ENCODE measurements around the gene TSPAN14. TPM values are rescaled to one million over a fixed set of nuclear protein-coding genes. Genes with fewer than 3 reads are reported as not detected.

Gene TSPAN14
- total RNA-seq, 1 donor from 2014 or later: 21.1 TPM

DNA sequence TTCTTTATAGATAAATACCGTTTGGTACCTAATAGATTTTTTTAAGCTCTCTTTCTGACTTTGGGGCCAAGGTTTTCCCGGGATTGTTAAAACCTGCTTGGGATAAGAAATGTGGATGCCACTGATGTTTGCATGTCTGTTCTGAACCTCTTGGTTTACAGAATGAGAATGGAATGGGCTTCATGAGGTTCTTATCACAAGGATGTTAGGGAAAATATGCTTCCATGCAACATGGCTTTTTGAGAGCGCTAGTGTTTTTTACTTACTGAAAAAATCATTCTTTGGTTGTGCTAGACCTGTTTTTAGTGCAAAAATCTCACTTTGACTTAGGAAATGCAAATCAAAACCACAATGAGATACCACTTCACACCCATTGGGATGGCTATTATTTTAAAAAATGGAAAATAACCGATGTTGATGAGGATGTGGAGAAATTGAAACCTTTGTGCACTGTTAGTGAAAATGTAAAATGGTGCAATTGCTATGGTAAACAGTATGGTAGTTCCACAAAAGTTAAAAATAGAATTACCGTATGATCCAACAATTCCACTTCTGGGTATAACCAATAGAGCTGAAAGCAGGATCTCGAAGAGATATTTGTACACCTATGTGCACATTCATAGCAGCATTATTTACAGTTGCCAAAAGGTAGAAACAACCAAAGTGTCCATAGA lies 38.9 kb downstream of the TSPAN14 start:
- H3K4me3 ChIP-seq (ENCODE audit: low read depth, low read length): no peak overlapping the region
- no peak for DNase-seq (ENCODE audit: low read depth)
- peaks cover 11% of the 10 kb centered on the region for H3K36me3 ChIP-seq (ENCODE audit: control insufficient read depth, insufficient read depth, low read length)
- no peaks in the 10 kb centered on the region for H3K27me3 ChIP-seq (ENCODE audit: control insufficient read depth, insufficient read depth, low read length)
- TF ChIP-seq, protein P1, sequence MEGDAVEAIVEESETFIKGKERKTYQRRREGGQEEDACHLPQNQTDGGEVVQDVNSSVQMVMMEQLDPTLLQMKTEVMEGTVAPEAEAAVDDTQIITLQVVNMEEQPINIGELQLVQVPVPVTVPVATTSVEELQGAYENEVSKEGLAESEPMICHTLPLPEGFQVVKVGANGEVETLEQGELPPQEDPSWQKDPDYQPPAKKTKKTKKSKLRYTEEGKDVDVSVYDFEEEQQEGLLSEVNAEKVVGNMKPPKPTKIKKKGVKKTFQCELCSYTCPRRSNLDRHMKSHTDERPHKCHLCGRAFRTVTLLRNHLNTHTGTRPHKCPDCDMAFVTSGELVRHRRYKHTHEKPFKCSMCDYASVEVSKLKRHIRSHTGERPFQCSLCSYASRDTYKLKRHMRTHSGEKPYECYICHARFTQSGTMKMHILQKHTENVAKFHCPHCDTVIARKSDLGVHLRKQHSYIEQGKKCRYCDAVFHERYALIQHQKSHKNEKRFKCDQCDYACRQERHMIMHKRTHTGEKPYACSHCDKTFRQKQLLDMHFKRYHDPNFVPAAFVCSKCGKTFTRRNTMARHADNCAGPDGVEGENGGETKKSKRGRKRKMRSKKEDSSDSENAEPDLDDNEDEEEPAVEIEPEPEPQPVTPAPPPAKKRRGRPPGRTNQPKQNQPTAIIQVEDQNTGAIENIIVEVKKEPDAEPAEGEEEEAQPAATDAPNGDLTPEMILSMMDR (IDR thresholded peaks at IDR 0.05; ENCODE audit: insufficient read depth, low read length, severe bottlenecking): no peak
- FAIRE-seq: no peak

DNA sequence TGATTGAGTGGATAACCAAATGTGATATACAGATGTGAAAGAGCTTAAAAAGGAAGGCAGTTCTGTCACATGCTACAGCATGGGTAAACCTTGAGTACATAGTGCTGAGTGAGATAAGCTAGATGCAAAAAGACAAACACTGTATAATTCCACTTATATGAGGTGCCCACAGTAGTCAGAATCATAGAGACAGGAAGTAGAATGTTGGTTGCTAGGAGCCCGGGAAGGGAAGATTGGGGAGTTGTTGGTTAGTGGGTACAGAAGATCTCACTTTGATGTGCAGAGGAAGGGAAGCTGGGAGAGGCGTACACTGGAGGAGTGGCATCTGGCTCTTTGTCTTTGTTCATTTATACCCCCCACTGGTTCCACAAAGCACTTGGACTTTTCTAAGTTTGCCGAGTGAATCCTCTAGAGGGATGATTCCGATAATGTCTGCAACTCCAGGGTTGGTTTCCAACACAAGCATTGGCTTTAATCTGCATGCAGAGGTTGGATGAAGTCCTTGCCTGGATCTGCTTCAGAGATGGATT lies 39.5 kb downstream of the TSPAN14 start:
- FAIRE-seq (no peak), DNase-seq (ENCODE audit: low read depth) (no peak)
- TF ChIP-seq, protein P1 (IDR thresholded peaks at IDR 0.05; ENCODE audit: insufficient read depth, low read length, severe bottlenecking): no peak
- H3K36me3 ChIP-seq (ENCODE audit: control insufficient read depth, insufficient read depth, low read length): peaks cover 11% of the 10 kb centered on the region
- no peak overlapping the region for H3K4me3 ChIP-seq (ENCODE audit: low read depth, low read length)
- no peaks in the 10 kb centered on the region for H3K27me3 ChIP-seq (ENCODE audit: control insufficient read depth, insufficient read depth, low read length)

DNA sequence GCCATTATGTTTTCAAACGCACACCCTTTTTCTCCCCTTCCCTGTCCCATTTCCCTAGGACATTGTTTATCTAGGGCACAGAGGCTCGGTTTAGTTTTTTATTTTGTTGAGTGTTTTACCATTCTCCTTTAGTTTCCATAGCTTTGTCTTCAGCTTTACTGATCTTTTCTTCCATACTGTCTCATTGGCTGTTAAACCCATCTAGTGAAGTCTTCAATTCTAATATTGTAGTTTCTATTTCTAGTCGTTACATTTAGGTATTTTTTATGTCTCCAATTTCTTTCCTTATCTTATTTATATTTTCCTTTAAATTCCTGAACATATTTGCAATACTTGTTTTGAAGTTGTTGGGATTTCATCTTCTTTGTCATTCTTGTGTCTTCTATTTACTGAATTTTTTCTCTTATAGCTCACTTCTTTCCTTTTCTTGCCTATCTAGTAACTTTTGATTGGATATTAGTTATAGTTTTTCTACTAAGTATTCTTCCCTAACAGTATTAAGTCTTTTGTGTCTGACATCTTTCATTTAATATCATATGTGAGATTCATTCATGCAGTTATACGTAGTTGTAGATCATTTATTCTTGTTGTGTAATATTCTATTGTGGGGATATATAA lies 42.6 kb downstream of the TSPAN14 start:
- Histone ChIP-seq H3K27me3 (ENCODE audit: control insufficient read depth, insufficient read depth, low read length) (no peaks in the 10 kb centered on the region), H3K36me3 (ENCODE audit: control insufficient read depth, insufficient read depth, low read length) (peaks cover 4% of the 10 kb centered on the region), H3K4me3 (ENCODE audit: low read depth, low read length) (no peak overlapping the region)
- DNase-seq (ENCODE audit: low read depth): no peak
- TF ChIP-seq, protein P1 (IDR thresholded peaks at IDR 0.05; ENCODE audit: insufficient read depth, low read length, severe bottlenecking): no peak
- FAIRE-seq: no peak

DNA sequence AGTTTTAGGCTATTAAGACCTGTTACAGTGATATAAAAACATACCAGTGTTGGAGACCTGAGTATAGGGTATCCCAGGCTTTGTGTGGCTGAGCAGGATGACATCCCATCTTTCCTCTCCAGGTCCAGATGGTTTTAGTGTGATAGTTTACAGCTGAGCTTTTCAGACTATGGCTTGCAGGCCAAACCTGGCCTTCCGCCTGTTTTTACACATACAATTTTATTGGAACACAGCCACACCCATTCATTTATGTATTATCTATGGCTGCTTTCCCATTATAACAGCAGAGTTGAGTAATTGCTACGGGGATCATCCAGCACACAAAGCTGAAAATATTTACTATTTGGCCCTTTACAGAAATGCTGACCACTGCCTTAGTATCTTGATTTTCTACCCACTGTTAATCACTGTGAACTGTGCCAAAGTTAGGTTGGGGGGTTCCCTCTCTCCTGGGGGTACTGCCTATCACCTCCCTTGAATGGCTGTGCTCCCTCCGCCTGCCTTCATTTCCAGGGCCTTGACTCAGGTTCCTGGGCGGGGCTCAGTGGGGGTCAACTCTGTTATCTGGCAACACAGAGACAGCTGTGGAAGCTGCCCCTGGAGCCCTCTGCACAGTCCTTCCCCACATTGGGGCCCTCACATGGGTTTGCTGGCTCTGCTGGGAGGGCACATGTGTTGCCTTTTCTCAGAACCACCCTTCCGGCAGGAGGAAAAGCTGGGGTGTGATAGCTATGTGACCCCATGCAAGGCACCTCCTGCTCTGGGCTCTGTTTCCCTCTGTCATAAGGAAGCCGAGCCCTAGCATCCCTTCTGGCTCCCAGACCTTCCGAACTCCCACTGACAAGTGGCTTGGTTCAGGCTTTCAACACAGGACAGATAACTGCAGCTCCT lies 43.3 kb downstream of the TSPAN14 start:
- TF ChIP-seq, protein P1 (IDR thresholded peaks at IDR 0.05; ENCODE audit: insufficient read depth, low read length, severe bottlenecking): no peak
- Histone ChIP-seq H3K4me3 (ENCODE audit: low read depth, low read length) (no peak overlapping the region), H3K36me3 (ENCODE audit: control insufficient read depth, insufficient read depth, low read length) (peaks cover 4% of the 10 kb centered on the region), H3K27me3 (ENCODE audit: control insufficient read depth, insufficient read depth, low read length) (no peaks in the 10 kb centered on the region)
- FAIRE-seq (no peak), DNase-seq (ENCODE audit: low read depth) (no peak)

DNA sequence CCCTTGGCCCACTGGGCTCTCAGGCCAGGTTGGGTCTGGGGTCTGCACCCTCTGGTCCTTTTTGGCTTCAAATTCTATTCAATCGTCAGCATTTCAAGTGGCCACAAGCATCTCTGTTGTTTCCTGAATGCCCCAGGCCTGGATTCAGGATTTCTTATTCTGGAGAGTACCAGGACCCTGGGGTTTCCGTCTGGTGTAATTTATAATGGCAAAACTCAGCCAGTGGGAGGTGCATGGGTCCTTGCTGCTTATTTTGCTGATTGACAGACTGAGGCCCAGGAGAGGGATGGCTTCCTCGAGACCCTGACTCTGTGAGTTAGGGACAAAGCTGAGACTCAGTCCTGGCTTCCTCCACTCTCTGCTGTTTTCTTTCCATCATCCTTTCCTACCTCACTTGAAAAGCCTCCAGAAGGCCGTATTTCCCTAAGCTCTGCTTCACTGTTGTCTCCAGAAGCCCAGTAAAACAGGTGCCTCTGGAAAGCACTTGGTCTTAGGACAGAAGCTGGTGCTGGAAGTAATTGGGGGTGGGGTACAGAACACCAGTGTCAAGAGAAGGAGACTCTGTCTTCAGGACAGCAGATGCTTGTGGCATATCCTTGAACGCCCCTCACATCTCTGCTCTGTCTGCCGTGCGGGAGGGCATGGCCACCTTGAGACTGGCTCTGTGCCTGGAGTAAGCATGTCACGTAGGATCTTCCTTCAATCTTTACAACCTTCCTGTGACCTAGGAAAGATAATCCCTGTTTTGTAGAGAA lies 44.1 kb downstream of the TSPAN14 start:
- TF ChIP-seq, protein P1 (IDR thresholded peaks at IDR 0.05; ENCODE audit: insufficient read depth, low read length, severe bottlenecking): no peak
- no peak for FAIRE-seq

More for the DNA sequence above, 44.1 kb downstream of the TSPAN14 start:
- H3K36me3 ChIP-seq (ENCODE audit: control insufficient read depth, insufficient read depth, low read length): peaks cover 4% of the 10 kb centered on the region
- no peak overlapping the region for H3K4me3 ChIP-seq (ENCODE audit: low read depth, low read length)
- no peak for DNase-seq (ENCODE audit: low read depth)
- no peaks in the 10 kb centered on the region for H3K27me3 ChIP-seq (ENCODE audit: control insufficient read depth, insufficient read depth, low read length)

Measured in bronchial epithelial cell (primary cell).